Keratinocyte (primary cell): ENCODE results near the gene OR2F1. TPM values are rescaled to one million over a fixed set of nuclear protein-coding genes. Genes with fewer than 3 reads are reported as not detected.

Source experiments
- DNase-seq: peaks from one replicate; pipeline ENCODE4 v3.0.0-alpha.2; 2011; ENCODE audit warnings: low read depth, missing footprints, low spot score
- FAIRE-seq: peaks from 2 replicates; lab custom pipeline; 2011; peaks lifted over from hg19 to GRCh38; lab: Jason Lieb, UNC
- H2AFZ ChIP-seq: 2 replicates; pipeline ENCODE4 v1.6.0; 2012; ENCODE audit warnings: low read length, control low read depth, inconsistent platforms; ENCODE audit not compliant: control insufficient read depth
- H3K27ac ChIP-seq: 2 replicates; pipeline ENCODE4 v1.5.1; 2011; ENCODE audit warnings: low read length; ENCODE audit not compliant: control insufficient read depth, insufficient read depth
- H3K27me3 ChIP-seq: 3 replicates; pipeline ENCODE4 v1.6.0; 2011; ENCODE audit warnings: low read length; ENCODE audit not compliant: control insufficient read depth, insufficient read depth; ENCODE audit errors: extremely low read depth
- H3K36me3 ChIP-seq, 2 experiments: 2 replicates in 1 of 2; 3 replicates in 1 of 2; pipeline ENCODE4 v1.5.1; 2011; ENCODE audit warnings: low read length in 2 of 2, mild to moderate bottlenecking in 1 of 2; ENCODE audit not compliant: control insufficient read depth in 2 of 2, insufficient read depth in 2 of 2; ENCODE audit errors: extremely low read depth in 1 of 2
- H3K4me1 ChIP-seq: 3 replicates; pipeline ENCODE4 v1.5.1; 2011; ENCODE audit warnings: low read length; ENCODE audit not compliant: control insufficient read depth, insufficient read depth; ENCODE audit errors: extremely low read depth
- H3K4me2 ChIP-seq: 3 replicates; pipeline ENCODE4 v1.6.0; 2011; ENCODE audit warnings: low read depth, low read length; ENCODE audit not compliant: control insufficient read depth, insufficient read depth; ENCODE audit errors: extremely low read depth
- H3K4me3 ChIP-seq, 3 experiments: fragments of 200-600 bp in 1 of 3; sonication (generic) in 1 of 3; 2 replicates in 2 of 3; 3 replicates in 1 of 3; pipeline ENCODE4 v1.5.1; 2011 to 2016; ENCODE audit warnings: low read length in 3 of 3, mild to moderate bottlenecking in 3 of 3, control low read depth in 2 of 3, inconsistent platforms in 1 of 3, low read depth in 1 of 3, mixed read lengths in 1 of 3, mixed run types in 1 of 3, moderate library complexity in 1 of 3; ENCODE audit not compliant: control insufficient read depth in 2 of 3, insufficient read depth in 2 of 3; ENCODE audit errors: extremely low read depth in 1 of 3
- H3K79me2 ChIP-seq: 2 replicates; pipeline ENCODE4 v1.6.0; 2012; ENCODE audit warnings: low read length; ENCODE audit not compliant: control insufficient read depth, insufficient read depth
- H3K9ac ChIP-seq: 3 replicates; pipeline ENCODE4 v1.6.0; 2011; ENCODE audit warnings: low read length; ENCODE audit not compliant: control insufficient read depth, insufficient read depth; ENCODE audit errors: extremely low read depth
- H3K9me1 ChIP-seq: 3 replicates; pipeline ENCODE4 v1.6.0; 2011; ENCODE audit warnings: low read length; ENCODE audit not compliant: control insufficient read depth, insufficient read depth; ENCODE audit errors: extremely low read depth
- H3K9me3 ChIP-seq: 2 replicates; pipeline ENCODE4 v1.5.1; 2012; ENCODE audit warnings: low read depth, low read length; ENCODE audit not compliant: control insufficient read depth
- H4K20me1 ChIP-seq: 3 replicates; pipeline ENCODE4 v1.6.0; 2011; ENCODE audit warnings: low read length; ENCODE audit not compliant: control insufficient read depth, insufficient read depth; ENCODE audit errors: extremely low read depth
- EZH2 ChIP-seq: IDR thresholded peaks from one replicate; pipeline ENCODE4 v1.6.1; 2012; ENCODE audit warnings: inconsistent platforms, mild to moderate bottlenecking, low read length, moderate library complexity
- dilution Hi-C: fragments of 300-500 bp; cut with MboI; formaldehyde crosslinking; loops from one replicate; pipeline ENCODE4 v1.7.0; 2020; ENCODE audit warnings: low sequenced_read_pairs; ENCODE audit not compliant: extremely low pct_ligation_motif_present
- polyA plus RNA-seq, 5 experiments: library from polyadenylated mRNA; depleted of rRNA in 3 of 5; stranded (reverse) in 3 of 5; stranded (forward) in 1 of 5; unstranded in 1 of 5; fragments of >200 nt; gene quantifications; 1 replicate in 1 of 5; 2 replicates in 3 of 5; 3 replicates in 1 of 5; pipeline versions ENCODE4 v1.2.1 to v1.2.3, GENCODE V29; 2011 to 2012; ENCODE audit warnings: missing spikeins in 2 of 5, low read depth in 1 of 5, low replicate concordance in 1 of 5
- TF ChIP-seq, protein P1 (sequence below), 3 experiments: IDR thresholded peaks in 1 of 3; conservative IDR thresholded peaks in 1 of 3; optimal IDR thresholded peaks in 1 of 3; 2 replicates in 2 of 3; 3 replicates in 1 of 3; pipeline versions ENCODE3 to v1.5.1; 2011; ENCODE audit warnings: low read length in 3 of 3, mild to moderate bottlenecking in 3 of 3, moderate library complexity in 2 of 3, control low read depth in 1 of 3, inconsistent platforms in 1 of 3; ENCODE audit not compliant: insufficient read depth in 2 of 3; ENCODE audit errors: extremely low read depth in 1 of 3

The OR2F1 gene
- polyA plus RNA-seq, 1 donor (not counting 4 experiments of a cell fraction or from before 2014, with no cell fraction given) = not detected

- Histone ChIP-seq H3K9me1 (no peaks in the 10 kb centered on the region), H3K27ac (no peak overlapping the region), H2AFZ (no peak overlapping the region), H4K20me1 (no peaks in the 10 kb centered on the region), H3K9ac (no peak overlapping the region), H3K4me3 (no peak overlapping the region), H3K4me2 (no peak overlapping the region), H3K4me1 (no peaks in the 10 kb centered on the region), H3K9me3 (no peaks in the 10 kb centered on the region), H3K36me3 (no peaks in the 10 kb centered on the region), H3K79me2 (no peaks in the 10 kb centered on the region), H3K27me3 (no peaks in the 10 kb centered on the region)
- DNase-seq (no peak), FAIRE-seq (no peak)
- no peak for TF ChIP-seq EZH2
- TF ChIP-seq, protein P1, sequence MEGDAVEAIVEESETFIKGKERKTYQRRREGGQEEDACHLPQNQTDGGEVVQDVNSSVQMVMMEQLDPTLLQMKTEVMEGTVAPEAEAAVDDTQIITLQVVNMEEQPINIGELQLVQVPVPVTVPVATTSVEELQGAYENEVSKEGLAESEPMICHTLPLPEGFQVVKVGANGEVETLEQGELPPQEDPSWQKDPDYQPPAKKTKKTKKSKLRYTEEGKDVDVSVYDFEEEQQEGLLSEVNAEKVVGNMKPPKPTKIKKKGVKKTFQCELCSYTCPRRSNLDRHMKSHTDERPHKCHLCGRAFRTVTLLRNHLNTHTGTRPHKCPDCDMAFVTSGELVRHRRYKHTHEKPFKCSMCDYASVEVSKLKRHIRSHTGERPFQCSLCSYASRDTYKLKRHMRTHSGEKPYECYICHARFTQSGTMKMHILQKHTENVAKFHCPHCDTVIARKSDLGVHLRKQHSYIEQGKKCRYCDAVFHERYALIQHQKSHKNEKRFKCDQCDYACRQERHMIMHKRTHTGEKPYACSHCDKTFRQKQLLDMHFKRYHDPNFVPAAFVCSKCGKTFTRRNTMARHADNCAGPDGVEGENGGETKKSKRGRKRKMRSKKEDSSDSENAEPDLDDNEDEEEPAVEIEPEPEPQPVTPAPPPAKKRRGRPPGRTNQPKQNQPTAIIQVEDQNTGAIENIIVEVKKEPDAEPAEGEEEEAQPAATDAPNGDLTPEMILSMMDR (optimal IDR thresholded peaks at IDR 0.05 in 1 of 3, IDR thresholded peaks at IDR 0.05 in 1 of 3, conservative IDR thresholded peaks at IDR 0.05 in 1 of 3; ENCODE audit: extremely low read depth in 1 of 3, insufficient read depth in 2 of 3, low read length in 3 of 3) = no peak
- dilution Hi-C loops = no loop called here
These were observed 44.0 kb upstream of the OR2F1 start for GRCh38 chr7:143910473-143911248.

DNA sequence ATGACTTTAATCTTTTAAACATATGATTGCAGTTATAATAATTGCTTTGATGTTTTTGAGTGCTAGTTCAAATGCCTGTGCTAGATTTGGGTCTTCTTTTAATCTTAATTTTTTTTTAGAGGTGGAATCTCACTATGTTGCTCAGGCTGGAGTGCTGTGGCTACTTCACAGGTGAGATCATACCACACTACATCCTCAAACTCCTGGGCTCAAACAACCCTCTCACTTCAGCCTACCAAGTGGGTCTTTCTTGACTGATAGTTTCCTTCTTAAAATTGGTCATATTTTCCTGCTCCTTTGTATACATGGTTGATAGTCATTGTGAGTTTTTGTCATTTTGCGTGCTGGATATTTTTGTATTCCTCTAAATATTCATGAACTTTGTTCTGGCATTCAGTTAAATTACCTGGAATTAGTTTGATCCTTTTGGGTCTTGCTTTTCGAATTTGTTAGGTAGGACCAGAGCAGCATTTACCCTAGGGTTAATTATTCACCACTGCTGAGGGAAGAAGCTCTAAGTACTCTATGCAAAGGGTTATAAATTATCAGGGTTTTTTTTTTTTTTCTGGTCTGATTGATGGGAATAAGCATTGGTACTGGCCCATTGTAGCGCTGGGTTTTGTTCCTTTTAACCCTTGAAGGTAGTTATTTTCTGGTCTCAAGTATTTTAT is 40.6 kb upstream of the OR2F1 start:
- dilution Hi-C loops = no loop called here
- no peak for FAIRE-seq

More for the DNA sequence above, 40.6 kb upstream of the OR2F1 start:
- Histone ChIP-seq H3K27me3 (no peaks in the 10 kb centered on the region), H3K79me2 (no peaks in the 10 kb centered on the region), H3K9me3 (no peaks in the 10 kb centered on the region), H3K4me2 (no peak overlapping the region), H3K9me1 (no peaks in the 10 kb centered on the region), H4K20me1 (no peaks in the 10 kb centered on the region), H3K27ac (no peak overlapping the region), H3K36me3 (no peaks in the 10 kb centered on the region), H3K9ac (no peak overlapping the region), H2AFZ (no peak overlapping the region), H3K4me3 (no peak overlapping the region), H3K4me1 (no peaks in the 10 kb centered on the region)
- no peak for TF ChIP-seq EZH2
- TF ChIP-seq, protein P1 (optimal IDR thresholded peaks at IDR 0.05 in 1 of 3, IDR thresholded peaks at IDR 0.05 in 1 of 3, conservative IDR thresholded peaks at IDR 0.05 in 1 of 3; ENCODE audit: extremely low read depth in 1 of 3, insufficient read depth in 2 of 3, low read length in 3 of 3) = no peak
- DNase-seq = no peak
